Smooth muscle cell (in vitro differentiated cells): ENCODE results near the gene ALG6. TPM values are rescaled to one million over a fixed set of nuclear protein-coding genes. Genes with fewer than 3 reads are reported as not detected.

ENCODE experiments used
- DNase-seq: peaks from one replicate; lab custom pipeline; 2025; ENCODE audit not compliant: unreplicated experiment; lab: John Stamatoyannopoulos, UW
- H2AFZ ChIP-seq: fragments of 200-600 bp; sonication (generic); 2 replicates; pipeline ENCODE4 v1.6.0; 2016; ENCODE audit warnings: antibody characterized with exemption, low read depth, mild to moderate bottlenecking
- H3F3A ChIP-seq: fragments of 200-600 bp; sonication (generic); 2 replicates; pipeline ENCODE4 v1.6.0; 2017; ENCODE audit warnings: antibody characterized with exemption, low read depth
- H3K27ac ChIP-seq: fragments of 200-600 bp; sonication (generic); 2 replicates; pipeline ENCODE4 v1.5.1; 2016; ENCODE audit warnings: low read depth, mild to moderate bottlenecking
- H3K27me3 ChIP-seq: fragments of 200-600 bp; sonication (generic); 2 replicates; pipeline ENCODE4 v1.6.1; 2016; ENCODE audit warnings: low read depth, mild to moderate bottlenecking
- H3K36me3 ChIP-seq: fragments of 200-600 bp; sonication (generic); 2 replicates; pipeline ENCODE4 v1.5.1; 2016; ENCODE audit warnings: low read depth
- H3K4me1 ChIP-seq: fragments of 200-600 bp; sonication (generic); 2 replicates; pipeline ENCODE4 v1.5.1; 2016; ENCODE audit warnings: low read depth
- H3K4me2 ChIP-seq: fragments of 200-600 bp; sonication (generic); 2 replicates; pipeline ENCODE4 v1.6.0; 2016; ENCODE audit warnings: mild to moderate bottlenecking
- H3K4me3 ChIP-seq: fragments of 200-600 bp; sonication (generic); 2 replicates; pipeline ENCODE4 v1.5.1; 2016; ENCODE audit warnings: mild to moderate bottlenecking
- H3K79me2 ChIP-seq: fragments of 200-600 bp; sonication (generic); 2 replicates; pipeline ENCODE4 v1.6.0; 2016; ENCODE audit warnings: low read depth, mild to moderate bottlenecking
- H3K9ac ChIP-seq: fragments of 200-600 bp; sonication (generic); 2 replicates; pipeline ENCODE4 v1.6.0; 2016; ENCODE audit warnings: low read depth
- H3K9me3 ChIP-seq: fragments of 200-600 bp; sonication (generic); replicated peaks from 2 replicates; pipeline ENCODE4 v1.5.1; 2016; ENCODE audit warnings: low read depth
- H4K20me1 ChIP-seq: fragments of 200-600 bp; sonication (generic); 2 replicates; pipeline ENCODE4 v1.6.0; 2016; ENCODE audit warnings: low read depth
- CTCF ChIP-seq: fragments of 200-600 bp; sonication (generic); IDR thresholded peaks from 2 replicates; pipeline ENCODE4 v1.5.1; 2017; ENCODE audit warnings: borderline replicate concordance, mild to moderate bottlenecking, antibody characterized with exemption; ENCODE audit not compliant: insufficient read depth, poor library complexity, severe bottlenecking
- WGBS: methylation state at CpG from one replicate; pipeline ENCODE4 v1.1.7; 2016; ENCODE audit warnings: low lambda C conversion rate; 5-methylcytosine and 5-hydroxymethylcytosine counted together
- polyA plus RNA-seq: library from polyadenylated mRNA; unstranded; fragments of >200 nt; fragmentation: Nextera tagmentation; extraction: Ambion mirVana; gene quantifications from 2 replicates; pipeline ENCODE4 v1.2.1, GENCODE V29; 2016
- total RNA-seq: library from RNA; depleted of rRNA; stranded (reverse); fragments of >200 nt; gene quantifications from 2 replicates; pipeline ENCODE4 v1.2.3, GENCODE V29; 2014

ALG6 gene
- total and polyA plus RNA-seq, 2 experiments from 2014 or later: 11.9 to 20.6 TPM

DNA sequence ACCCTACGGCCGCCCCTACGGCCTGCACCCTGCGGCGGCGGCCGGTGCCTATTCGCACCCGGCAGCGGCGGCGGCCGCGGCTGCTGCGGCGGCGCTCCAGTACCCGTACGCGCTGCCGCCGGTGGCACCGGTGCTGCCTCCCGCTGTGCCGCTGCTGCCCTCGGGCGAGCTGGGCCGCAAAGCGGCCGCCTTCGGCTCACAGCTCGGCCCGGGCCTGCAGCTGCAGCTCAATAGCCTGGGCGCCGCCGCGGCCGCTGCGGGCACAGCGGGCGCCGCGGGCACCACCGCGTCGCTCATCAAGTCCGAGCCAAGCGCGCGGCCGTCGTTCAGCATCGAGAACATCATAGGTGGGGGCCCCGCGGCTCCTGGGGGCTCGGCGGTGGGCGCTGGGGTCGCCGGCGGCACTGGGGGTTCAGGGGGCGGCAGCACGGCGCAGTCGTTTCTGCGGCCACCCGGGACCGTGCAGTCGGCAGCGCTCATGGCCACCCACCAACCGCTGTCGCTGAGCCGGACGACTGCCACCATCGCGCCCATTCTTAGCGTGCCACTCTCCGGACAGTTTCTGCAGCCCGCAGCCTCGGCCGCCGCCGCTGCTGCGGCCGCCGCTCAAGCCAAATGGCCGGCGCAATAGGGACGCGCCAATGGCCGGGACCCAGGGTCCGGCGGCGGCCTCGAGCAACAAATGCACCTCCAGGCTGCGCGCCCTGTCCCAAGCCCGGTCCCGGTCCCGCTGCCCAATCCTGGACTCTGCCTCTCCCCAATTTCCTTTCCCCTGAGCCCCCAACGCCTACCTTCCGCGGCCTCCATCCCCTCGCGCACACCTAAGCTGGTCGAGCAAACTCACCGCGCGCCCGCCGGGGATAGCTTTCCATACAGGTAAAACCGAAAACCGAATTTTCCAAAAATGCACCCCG lies 43.3 kb upstream of the ALG6 start:
- H3K36me3 ChIP-seq: no peaks in the 10 kb centered on the region
- no peak for DNase-seq
- WGBS: 2% methylated on average over 90 of the region's 114 CpGs
- no peak overlapping the region for H3K9ac ChIP-seq
- H3K9me3 ChIP-seq: no peaks in the 10 kb centered on the region
- peaks cover 100% of the 10 kb centered on the region for H3K27me3 ChIP-seq
- H3K4me3 ChIP-seq: no peak overlapping the region
- H4K20me1 ChIP-seq: no peaks in the 10 kb centered on the region
- peaks cover 8% of the 10 kb centered on the region for H3K4me1 ChIP-seq
- H3K4me2 ChIP-seq: peak overlapping the region; percentile 86
- no peak overlapping the region for H2AFZ ChIP-seq
- H3K79me2 ChIP-seq: no peaks in the 10 kb centered on the region
- no peaks in the 10 kb centered on the region for H3F3A ChIP-seq
- TF ChIP-seq CTCF: no peak
- no peak overlapping the region for H3K27ac ChIP-seq

DNA sequence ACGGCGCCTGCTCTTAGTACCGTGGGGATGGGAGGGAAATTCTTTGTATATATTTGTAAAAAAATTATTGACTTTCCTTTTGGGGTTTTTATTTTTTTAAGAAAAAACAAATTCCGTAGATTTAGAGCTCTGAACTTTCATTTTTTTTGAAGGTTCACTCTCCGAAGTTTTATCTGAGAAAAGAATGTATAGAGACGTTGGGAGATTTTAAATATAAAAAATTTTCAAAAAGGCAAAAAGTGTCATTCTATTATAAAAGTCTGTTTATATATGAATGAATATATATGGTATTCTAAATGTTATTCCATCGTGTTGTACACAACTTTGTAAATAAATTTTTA lies 42.7 kb upstream of the ALG6 start:
- Histone ChIP-seq H3K27me3 (peaks cover 100% of the 10 kb centered on the region), H3K4me2 (no peak overlapping the region), H2AFZ (no peak overlapping the region), H3K27ac (no peak overlapping the region), H3K36me3 (no peaks in the 10 kb centered on the region), H3K4me1 (peaks cover 9% of the 10 kb centered on the region), H3K9me3 (no peaks in the 10 kb centered on the region), H4K20me1 (no peaks in the 10 kb centered on the region), H3K9ac (no peak overlapping the region), H3K79me2 (no peaks in the 10 kb centered on the region), H3K4me3 (no peak overlapping the region), H3F3A (no peaks in the 10 kb centered on the region)
- TF ChIP-seq CTCF: no peak
- no peak for DNase-seq
- 3% methylated on average over 7 of the region's 7 CpGs for WGBS

- peaks cover 16% of the 10 kb centered on the region for H3K4me1 ChIP-seq
- no peak overlapping the region for H3K27ac ChIP-seq
- H3F3A ChIP-seq: no peaks in the 10 kb centered on the region
- no peak overlapping the region for H3K9ac ChIP-seq
- no peaks in the 10 kb centered on the region for H3K79me2 ChIP-seq
- H4K20me1 ChIP-seq: no peaks in the 10 kb centered on the region
- no peaks in the 10 kb centered on the region for H3K36me3 ChIP-seq
- H2AFZ ChIP-seq: no peak overlapping the region
- WGBS: 12% methylated on average over 2 of the region's 2 CpGs
- H3K4me2 ChIP-seq: no peak overlapping the region
- DNase-seq: no peak
- no peaks in the 10 kb centered on the region for H3K9me3 ChIP-seq
- no peak overlapping the region for H3K4me3 ChIP-seq
- TF ChIP-seq CTCF: no peak
- H3K27me3 ChIP-seq: peaks cover 100% of the 10 kb centered on the region
These were observed 42.0 kb upstream of the ALG6 start for GRCh38 chr1:63325279-63325985.
